Activated CD4-positive, alpha-beta T cell treated with anti-CD3 and anti-CD28 coated beads, Interleukin-2, amount 10 ng/mL, durations not matched to agents 7 days and 5 days (primary cell): ENCODE measurements around the gene SPINK4. TPM values are rescaled to one million over a fixed set of nuclear protein-coding genes. Genes with fewer than 3 reads are reported as not detected.

Experiments
- CTCF ChIA-PET: fragments of 350-600 bp; sonication (Branson Sonifier 250); formaldehyde crosslinking; loops from one replicate; lab custom pipeline; 2021; ENCODE audit warnings: antibody characterized with exemption; lab: Charles Lee
- POLR2A ChIA-PET: fragments of 350-600 bp; sonication (Branson Sonifier 250); formaldehyde crosslinking; loops from one replicate; lab custom pipeline; 2021; ENCODE audit warnings: antibody characterized with exemption; lab: Charles Lee
- DNase-seq: peaks from one replicate; pipeline ENCODE4 v3.0.0-alpha.2; 2020
- H3K27ac Mint-ChIP-seq: one replicate; pipeline ENCODE4 v1.8.0; 2021; ENCODE audit warnings: mild to moderate bottlenecking, moderate library complexity, mixed read lengths
- H3K27me3 Mint-ChIP-seq: one replicate; pipeline ENCODE4 v1.8.0; 2021; ENCODE audit warnings: mixed read lengths
- H3K36me3 Mint-ChIP-seq: one replicate; pipeline ENCODE4 v1.8.0; 2021; ENCODE audit warnings: low read depth, mixed read lengths
- H3K4me1 Mint-ChIP-seq: one replicate; pipeline ENCODE4 v1.8.0; 2021; ENCODE audit warnings: mixed read lengths
- H3K4me3 Mint-ChIP-seq: one replicate; pipeline ENCODE4 v1.8.0; 2021; ENCODE audit warnings: mild to moderate bottlenecking, moderate library complexity, mixed read lengths
- H3K9me3 Mint-ChIP-seq: one replicate; pipeline ENCODE4 v1.8.0; 2021; ENCODE audit warnings: mixed read lengths
- total RNA-seq, 2 experiments: library from RNA; stranded (reverse); gene quantifications; one replicate each; pipeline ENCODE4 v1.2.3, GENCODE V29; 2021

Gene SPINK4
- total RNA-seq, 2 experiments from 2014 or later: not detected

DNA sequence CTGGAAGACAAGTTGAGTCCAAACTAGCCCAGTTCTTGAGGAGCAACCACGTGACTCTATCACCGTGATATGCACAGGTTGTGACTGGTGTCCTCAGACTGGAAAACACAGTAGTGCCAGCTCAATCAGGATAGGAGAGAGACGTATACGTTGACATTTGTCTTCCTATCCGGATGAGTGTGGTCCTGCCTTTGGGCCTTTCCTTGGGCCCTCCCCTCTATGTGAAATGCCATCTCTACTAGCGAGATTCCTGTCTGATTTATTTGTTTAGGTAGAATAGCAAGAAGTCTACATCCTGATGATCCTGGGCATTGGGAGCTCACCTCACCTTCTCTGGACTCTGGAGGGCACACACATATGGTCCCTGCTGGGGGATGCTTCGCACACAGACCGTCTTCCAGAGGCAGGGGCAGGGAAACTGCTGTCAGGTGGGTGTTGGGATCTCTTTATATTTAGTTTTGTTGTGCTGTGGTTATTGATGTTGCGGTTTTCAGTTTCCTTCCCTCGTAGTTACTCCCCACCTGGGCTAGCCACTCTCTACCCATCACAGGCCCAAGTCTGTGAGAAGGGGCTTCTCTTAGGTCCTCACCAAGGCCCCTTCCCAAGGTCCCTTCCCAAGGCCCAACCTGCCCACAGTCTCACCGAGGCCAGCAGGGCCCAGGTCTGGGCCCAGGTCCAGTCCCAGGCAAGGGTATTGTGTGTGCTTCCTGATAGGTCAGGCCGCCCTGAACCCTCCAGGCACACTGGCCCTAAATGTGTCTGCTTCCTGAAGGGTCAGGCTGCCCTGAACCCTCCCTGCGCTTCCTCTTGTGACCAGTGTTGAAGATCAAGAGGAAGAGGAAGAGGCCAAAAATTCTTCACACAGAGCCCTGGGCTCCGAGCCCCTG, 19.0 kb upstream of the SPINK4 start:
- no peaks in the 10 kb centered on the region for H3K9me3 Mint-ChIP-seq
- H3K27ac Mint-ChIP-seq: peak overlapping the region; percentile 83
- no peak overlapping the region for H3K4me3 Mint-ChIP-seq
- ChIA-PET POLR2A (no interaction called here), CTCF (interaction anchor here (0.6 to 1.0 kb wide), 2 partner anchors 12 to 242 kb away, joined by 3 to 5 read pairs; no protein-coding TSS in a partner anchor)
- no peaks in the 10 kb centered on the region for H3K36me3 Mint-ChIP-seq
- H3K27me3 Mint-ChIP-seq: no peaks in the 10 kb centered on the region
- no peak for DNase-seq
- H3K4me1 Mint-ChIP-seq: peaks cover 29% of the 10 kb centered on the region

DNA sequence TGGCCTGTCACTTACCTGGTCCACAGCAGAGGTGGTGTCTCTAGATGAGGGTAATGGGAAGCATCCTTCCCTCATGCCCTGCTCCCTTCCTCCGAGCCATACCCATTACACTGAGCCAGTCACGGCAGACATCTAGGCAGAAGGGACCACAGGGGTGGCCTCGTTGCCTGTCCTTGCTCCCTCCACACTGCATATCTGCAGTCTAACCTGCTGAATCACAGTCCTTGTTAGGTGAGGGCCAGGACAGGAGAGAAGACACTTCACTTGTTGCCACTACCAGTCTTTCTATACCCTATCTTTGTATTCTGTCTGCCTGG, 18.4 kb upstream of the SPINK4 start:
- Mint-ChIP-seq H3K27me3 (no peaks in the 10 kb centered on the region), H3K27ac (peak overlapping the region; percentile 69), H3K4me1 (peaks cover 31% of the 10 kb centered on the region), H3K4me3 (no peak overlapping the region), H3K36me3 (no peaks in the 10 kb centered on the region), H3K9me3 (no peaks in the 10 kb centered on the region)
- DNase-seq: no peak
- POLR2A ChIA-PET: no interaction called here
- CTCF ChIA-PET: no interaction called here

GRCh38 chr9:33222031-33222430, 17.9 kb upstream of the SPINK4 start:
- H3K27ac Mint-ChIP-seq: no peak overlapping the region
- no peak for DNase-seq
- CTCF ChIA-PET: no interaction called here

DNA sequence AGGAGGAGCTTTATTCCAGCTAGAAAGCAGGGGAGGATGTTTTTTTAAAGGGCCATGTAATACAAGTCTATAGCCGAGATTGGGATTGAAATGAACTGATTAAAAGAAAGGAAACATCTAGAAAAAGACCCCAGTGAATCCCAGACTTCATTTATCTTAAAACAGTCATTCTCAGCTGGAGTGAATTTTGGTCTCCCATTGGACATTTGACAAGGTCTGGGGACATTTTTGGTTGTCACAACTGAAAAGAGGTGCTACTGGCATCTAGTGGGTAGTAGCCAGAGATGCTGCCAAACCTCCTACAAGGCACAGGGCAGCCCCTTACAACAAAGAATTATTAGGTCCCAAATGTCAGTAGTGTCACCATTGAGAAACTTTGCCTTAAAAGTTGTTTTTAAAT, 16.3 kb upstream of the SPINK4 start:
- no peaks in the 10 kb centered on the region for H3K27me3 Mint-ChIP-seq
- peaks cover 36% of the 10 kb centered on the region for H3K4me1 Mint-ChIP-seq
- no peak for DNase-seq
- no peak overlapping the region for H3K27ac Mint-ChIP-seq
- POLR2A ChIA-PET: no interaction called here
- H3K36me3 Mint-ChIP-seq: no peaks in the 10 kb centered on the region
- CTCF ChIA-PET: no interaction called here
- no peak overlapping the region for H3K4me3 Mint-ChIP-seq
- H3K9me3 Mint-ChIP-seq: no peaks in the 10 kb centered on the region

More at GRCh38 chr9:33222031-33222430, 17.9 kb upstream of the SPINK4 start:
- POLR2A ChIA-PET: no interaction called here
- Mint-ChIP-seq H3K27me3 (no peaks in the 10 kb centered on the region), H3K9me3 (no peaks in the 10 kb centered on the region), H3K36me3 (no peaks in the 10 kb centered on the region), H3K4me3 (no peak overlapping the region), H3K4me1 (peaks cover 35% of the 10 kb centered on the region)

DNA sequence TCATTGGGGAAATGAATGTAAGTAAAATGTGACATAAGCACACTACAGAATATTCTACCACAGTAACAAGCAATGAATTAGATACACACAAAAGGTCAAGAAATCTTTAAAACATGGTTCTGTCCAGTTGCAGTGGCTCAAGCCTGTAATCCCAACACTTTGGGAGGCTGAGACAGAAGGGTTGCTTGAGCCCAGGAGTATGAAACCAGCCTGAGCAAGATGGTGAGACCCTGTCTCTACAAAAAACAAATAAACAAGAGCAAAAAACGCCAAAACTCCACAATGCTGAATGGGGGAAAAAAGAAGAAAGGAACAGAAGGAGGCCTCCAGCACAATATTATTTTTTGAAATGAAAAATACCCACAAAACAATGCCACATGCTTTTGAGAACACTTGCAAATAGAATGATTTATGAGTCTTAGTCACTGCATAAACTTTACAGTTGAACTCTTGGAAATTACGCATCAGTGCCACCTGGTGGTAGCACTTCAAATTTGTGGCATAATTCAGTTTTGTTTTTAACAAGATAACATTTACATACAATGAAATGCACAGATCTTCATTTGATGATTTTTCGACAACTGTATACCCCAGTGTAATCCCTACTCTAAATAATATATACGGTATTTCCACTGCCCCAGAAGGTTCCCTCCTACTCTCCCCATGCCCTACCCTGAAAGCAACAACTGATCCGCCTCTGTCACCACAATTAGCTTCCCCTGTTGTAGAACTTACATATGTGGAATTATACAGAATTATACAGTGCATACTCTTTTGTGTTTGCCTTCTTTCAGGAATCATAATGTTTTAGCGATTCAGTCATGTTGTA, 14.4 kb upstream of the SPINK4 start:
- H3K27ac Mint-ChIP-seq: peak overlapping the region; percentile 82
- H3K36me3 Mint-ChIP-seq: no peaks in the 10 kb centered on the region
- peaks cover 32% of the 10 kb centered on the region for H3K4me1 Mint-ChIP-seq
- H3K4me3 Mint-ChIP-seq: no peak overlapping the region
- peak; percentile 84 for DNase-seq
- ChIA-PET POLR2A (no interaction called here), CTCF (interaction anchor here (0.7 to 1.7 kb wide), 18 partner anchors 8 to 536 kb away, joined by 3 to 10 read pairs (median 4); partner anchors contain the start of genes BAG1, CHMP5 and SPINK4)
- H3K9me3 Mint-ChIP-seq: no peaks in the 10 kb centered on the region
- no peaks in the 10 kb centered on the region for H3K27me3 Mint-ChIP-seq

- H3K9me3 Mint-ChIP-seq: no peaks in the 10 kb centered on the region
- ChIA-PET CTCF (interaction anchor here (0.6 to 1.7 kb wide), 17 partner anchors 8 to 535 kb away, joined by 3 to 10 read pairs (median 4); partner anchors contain the start of genes DNAJA1 and NOL6), POLR2A (no interaction called here)
- no peaks in the 10 kb centered on the region for H3K36me3 Mint-ChIP-seq
- no peaks in the 10 kb centered on the region for H3K27me3 Mint-ChIP-seq
- no peak for DNase-seq
- H3K27ac Mint-ChIP-seq: peak overlapping the region; percentile 42
- H3K4me1 Mint-ChIP-seq: peaks cover 17% of the 10 kb centered on the region
- no peak overlapping the region for H3K4me3 Mint-ChIP-seq
Observed at GRCh38 chr9:33227008-33227398, 13.0 kb upstream of the SPINK4 start.

GRCh38 chr9:33227741-33228140, 12.2 kb upstream of the SPINK4 start:
- Mint-ChIP-seq H3K9me3 (no peaks in the 10 kb centered on the region), H3K4me1 (peaks cover 16% of the 10 kb centered on the region), H3K4me3 (no peak overlapping the region), H3K27ac (no peak overlapping the region), H3K27me3 (no peaks in the 10 kb centered on the region), H3K36me3 (no peaks in the 10 kb centered on the region)
- CTCF ChIA-PET: no interaction called here
- DNase-seq: no peak
- POLR2A ChIA-PET: no interaction called here

- CTCF ChIA-PET: interaction anchor here (0.6 kb wide), 1 partner anchor 752 kb away, joined by 3 read pairs; no protein-coding TSS in a partner anchor
- H3K27ac Mint-ChIP-seq: no peak overlapping the region
- H3K36me3 Mint-ChIP-seq: no peaks in the 10 kb centered on the region
- POLR2A ChIA-PET: no interaction called here
- H3K27me3 Mint-ChIP-seq: no peaks in the 10 kb centered on the region
- no peak for DNase-seq
- no peak overlapping the region for H3K4me3 Mint-ChIP-seq
- H3K9me3 Mint-ChIP-seq: no peaks in the 10 kb centered on the region
- peaks cover 16% of the 10 kb centered on the region for H3K4me1 Mint-ChIP-seq
Observed at GRCh38 chr9:33228606-33229005, 11.4 kb upstream of the SPINK4 start.

DNA sequence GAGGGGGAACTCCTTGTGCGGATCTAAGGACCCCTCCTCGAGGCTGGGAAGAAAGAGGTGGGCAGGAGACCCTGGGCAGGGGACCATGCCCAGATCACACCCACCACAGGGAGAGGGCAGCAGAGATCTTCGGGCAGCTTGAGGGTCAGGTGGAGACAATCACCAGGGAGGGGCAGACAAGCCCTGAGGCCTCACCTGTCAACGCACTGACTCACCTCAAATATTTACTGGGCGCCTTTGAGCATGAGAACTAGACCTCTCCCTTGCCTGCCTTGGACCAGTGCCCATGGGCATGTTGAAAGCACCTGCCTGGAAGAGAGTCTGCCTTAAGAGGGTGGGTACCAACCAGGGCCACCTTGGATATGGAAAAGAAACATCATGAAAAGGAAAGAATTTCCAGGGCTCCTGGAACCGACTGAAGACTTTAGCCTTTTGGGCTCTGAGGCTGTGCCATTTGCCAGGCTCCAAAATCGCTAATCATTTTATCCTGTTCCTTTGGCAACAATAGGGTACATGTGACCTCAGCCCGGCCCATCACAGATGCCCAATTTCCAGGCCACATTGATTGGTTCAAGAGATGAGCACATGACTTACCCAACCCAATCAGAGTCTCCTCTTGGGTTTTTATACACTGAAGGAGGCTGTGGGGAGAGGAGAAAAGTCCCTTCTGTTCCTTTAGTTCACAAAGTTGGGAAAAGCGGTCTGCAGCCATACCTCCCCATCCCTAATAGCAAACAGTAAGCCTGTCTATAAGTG, 10.4 kb upstream of the SPINK4 start:
- Mint-ChIP-seq H3K9me3 (no peaks in the 10 kb centered on the region), H3K27ac (peak overlapping the region; percentile 20), H3K4me1 (peaks cover 16% of the 10 kb centered on the region), H3K4me3 (no peak overlapping the region), H3K36me3 (no peaks in the 10 kb centered on the region), H3K27me3 (peaks cover 2% of the 10 kb centered on the region)
- ChIA-PET POLR2A (no interaction called here), CTCF (no interaction called here)
- no peak for DNase-seq

DNA sequence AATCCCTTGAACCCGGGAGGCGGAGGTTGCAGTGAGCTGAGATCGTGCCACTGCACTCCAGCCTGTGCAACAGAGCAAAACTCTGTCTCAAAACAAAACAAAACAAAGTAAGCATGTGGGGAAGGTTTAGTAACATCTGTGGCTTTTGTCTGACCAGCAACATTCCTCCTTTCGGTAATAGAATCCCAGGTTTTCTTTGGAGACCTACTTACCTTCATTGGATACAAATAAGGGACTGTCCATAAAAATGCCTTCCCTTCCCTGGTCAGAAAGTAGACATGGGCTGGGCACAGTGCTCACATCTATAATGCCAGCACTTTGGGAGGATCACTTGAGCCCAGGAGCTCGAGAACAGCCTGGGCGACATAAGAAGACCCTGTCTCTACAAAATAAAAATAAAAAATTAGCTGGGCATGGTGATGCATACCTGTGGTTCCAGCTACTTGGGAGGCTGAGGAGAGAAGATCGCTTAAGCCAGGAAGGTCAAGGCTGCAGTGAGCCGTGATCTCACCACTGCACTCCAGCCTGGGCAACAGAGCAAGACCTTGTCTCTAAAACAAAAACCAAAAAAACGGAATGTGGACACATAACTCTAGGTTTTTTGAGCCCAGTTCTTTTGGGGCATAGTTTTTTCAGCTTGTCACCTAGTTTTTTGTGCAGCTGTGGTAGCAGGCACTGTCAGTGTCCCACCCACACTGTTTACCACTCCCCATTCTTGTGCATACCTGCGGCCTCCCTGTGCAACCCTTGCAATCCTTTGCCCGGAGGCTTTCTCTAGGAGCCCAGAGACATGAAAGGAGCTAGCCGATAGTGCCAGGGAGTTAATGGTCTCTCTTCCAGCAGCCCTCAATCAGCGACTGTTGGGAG, 9.0 kb upstream of the SPINK4 start:
- peaks cover 2% of the 10 kb centered on the region for H3K27me3 Mint-ChIP-seq
- no peak overlapping the region for H3K27ac Mint-ChIP-seq
- CTCF ChIA-PET: no interaction called here
- H3K4me1 Mint-ChIP-seq: peaks cover 6% of the 10 kb centered on the region
- POLR2A ChIA-PET: no interaction called here
- H3K4me3 Mint-ChIP-seq: no peak overlapping the region
- no peaks in the 10 kb centered on the region for H3K36me3 Mint-ChIP-seq
- no peak for DNase-seq
- H3K9me3 Mint-ChIP-seq: no peaks in the 10 kb centered on the region

- no peaks in the 10 kb centered on the region for H3K9me3 Mint-ChIP-seq
- peaks cover 4% of the 10 kb centered on the region for H3K4me1 Mint-ChIP-seq
- H3K27me3 Mint-ChIP-seq: peaks cover 2% of the 10 kb centered on the region
- H3K36me3 Mint-ChIP-seq: no peaks in the 10 kb centered on the region
- POLR2A ChIA-PET: no interaction called here
- no peak for DNase-seq
- no peak overlapping the region for H3K27ac Mint-ChIP-seq
- CTCF ChIA-PET: no interaction called here
- H3K4me3 Mint-ChIP-seq: no peak overlapping the region
Observed at GRCh38 chr9:33231623-33231942, 8.4 kb upstream of the SPINK4 start.

DNA sequence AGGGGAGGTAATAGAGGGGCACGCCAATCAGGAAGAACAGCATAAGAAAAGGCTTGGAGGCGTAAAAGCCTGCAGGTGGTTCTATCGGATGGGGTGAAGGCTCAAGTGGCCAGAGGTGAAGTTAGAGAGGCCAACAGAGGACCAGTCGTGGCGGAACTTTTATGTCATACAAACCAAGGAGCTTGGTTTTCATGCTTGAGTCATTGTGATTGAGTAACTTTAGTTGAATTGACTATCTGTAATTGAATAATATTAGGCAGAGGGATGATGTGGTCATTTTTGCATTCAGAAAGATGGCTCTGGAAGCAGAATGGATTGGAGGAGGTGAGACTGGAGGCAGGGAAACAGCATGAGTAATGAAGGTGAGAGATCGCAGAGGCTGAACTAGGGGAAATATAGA, 7.2 kb upstream of the SPINK4 start:
- no peaks in the 10 kb centered on the region for H3K36me3 Mint-ChIP-seq
- no peaks in the 10 kb centered on the region for H3K4me1 Mint-ChIP-seq
- no peak overlapping the region for H3K27ac Mint-ChIP-seq
- H3K27me3 Mint-ChIP-seq: peaks cover 2% of the 10 kb centered on the region
- no peaks in the 10 kb centered on the region for H3K9me3 Mint-ChIP-seq
- ChIA-PET POLR2A (no interaction called here), CTCF (interaction anchor here (0.6 to 4.3 kb wide), 7 partner anchors 10 to 208 kb away, joined by 3 to 13 read pairs (median 3); partner anchors contain the start of gene SMU1)
- H3K4me3 Mint-ChIP-seq: no peak overlapping the region
- DNase-seq: no peak
